Dendritic cell treated with granulocyte-macrophage colony-stimulating factor and Interleukin-4, amounts not matched to agents 40 ng/mL and 50 ng/mL, for 4 days (primary cell): ENCODE measurements around the gene RTN4R.
"Not testable (repeated sequence)": the region's sequence is repeated elsewhere in the genome, so short reads cannot be mapped to it uniquely, and the experiment has no call there.

Source experiments
- H3K27ac Mint-ChIP-seq: one replicate; pipeline ENCODE4 v1.8.0; 2022; ENCODE audit warnings: mild to moderate bottlenecking, mixed read lengths
- H3K27me3 Mint-ChIP-seq: one replicate; pipeline ENCODE4 v1.8.0; 2022; ENCODE audit warnings: mild to moderate bottlenecking, mixed read lengths
- H3K36me3 Mint-ChIP-seq: one replicate; pipeline ENCODE4 v1.8.0; 2022; ENCODE audit warnings: low read depth, mixed read lengths
- H3K4me1 Mint-ChIP-seq: one replicate; pipeline ENCODE4 v1.8.0; 2022; ENCODE audit warnings: low read depth, mixed read lengths
- H3K4me3 Mint-ChIP-seq: one replicate; pipeline ENCODE4 v1.8.0; 2022; ENCODE audit warnings: mild to moderate bottlenecking, moderate library complexity, mixed read lengths
- H3K9me3 Mint-ChIP-seq: one replicate; pipeline ENCODE4 v1.8.0; 2022; ENCODE audit warnings: mixed read lengths
- intact Hi-C: fragments of 100-400 bp; cut with micrococcal nuclease; formaldehyde crosslinking; loops from one replicate; pipeline ENCODE4 v1.15.0; 2022

RTN4R gene

DNA sequence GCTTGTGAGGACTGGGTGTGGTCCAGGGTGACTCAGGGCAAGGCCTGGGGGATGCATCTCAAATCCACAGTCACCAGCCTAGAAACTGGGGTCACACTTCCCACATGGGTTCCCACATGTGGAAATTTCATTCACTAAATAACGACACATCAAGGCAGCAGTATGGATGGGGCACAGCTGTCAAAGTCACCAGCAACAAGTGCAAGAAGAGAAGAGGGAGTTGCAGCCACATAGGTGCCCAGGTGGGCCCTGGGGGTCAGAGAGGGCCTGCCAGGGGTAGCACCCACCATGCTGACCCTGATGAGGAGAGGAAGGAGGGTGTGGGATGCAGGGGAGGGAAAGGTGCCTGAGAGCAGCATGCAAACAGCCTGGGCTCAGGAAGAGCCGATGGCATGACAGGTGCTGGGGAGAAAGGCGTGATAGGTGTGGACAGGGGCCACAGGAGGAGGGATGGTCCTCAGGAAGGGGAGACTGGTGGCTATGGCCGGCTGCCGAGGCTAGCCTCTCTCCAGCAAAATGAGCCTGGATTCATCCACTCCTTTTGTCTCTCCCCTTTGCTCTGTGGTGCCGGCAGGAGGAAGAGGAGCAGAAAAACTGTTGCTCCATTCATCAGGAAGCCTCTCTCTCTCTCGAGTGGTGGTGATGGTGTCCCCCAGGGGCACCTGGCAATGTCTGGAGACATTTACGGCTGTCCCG is 29.4 kb upstream of the RTN4R start:
- H3K27ac Mint-ChIP-seq: no peak overlapping the region
- H3K9me3 Mint-ChIP-seq: no peaks in the 10 kb centered on the region
- peaks cover 43% of the 10 kb centered on the region for H3K27me3 Mint-ChIP-seq
- H3K4me3 Mint-ChIP-seq: no peak overlapping the region
- no peaks in the 10 kb centered on the region for H3K4me1 Mint-ChIP-seq
- no peaks in the 10 kb centered on the region for H3K36me3 Mint-ChIP-seq
- intact Hi-C loops: no loop called here

DNA sequence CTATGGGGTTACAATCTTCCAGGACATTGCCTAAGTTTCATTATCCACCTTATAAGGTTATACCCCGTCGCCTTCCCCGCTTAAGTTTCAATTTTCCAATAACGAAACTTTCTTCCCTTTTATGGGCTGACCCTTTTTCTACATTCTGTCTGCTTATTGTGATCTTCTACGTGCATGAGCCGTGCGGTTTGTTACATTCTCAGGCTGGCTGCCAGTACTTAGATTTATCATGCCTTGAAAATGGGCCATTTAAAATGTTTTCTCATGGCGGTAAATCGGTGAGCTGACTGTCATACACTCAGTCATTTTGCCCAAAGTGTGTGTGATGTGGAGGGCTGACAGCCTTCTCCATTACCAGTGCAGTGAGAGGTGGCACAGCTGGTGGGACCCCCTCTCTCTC is 28.5 kb upstream of the RTN4R start:
- no peak overlapping the region for H3K27ac Mint-ChIP-seq
- H3K36me3 Mint-ChIP-seq: no peaks in the 10 kb centered on the region
- H3K4me3 Mint-ChIP-seq: no peak overlapping the region
- peaks cover 37% of the 10 kb centered on the region for H3K27me3 Mint-ChIP-seq
- intact Hi-C loops: no loop called here
- no peaks in the 10 kb centered on the region for H3K9me3 Mint-ChIP-seq
- no peaks in the 10 kb centered on the region for H3K4me1 Mint-ChIP-seq

DNA sequence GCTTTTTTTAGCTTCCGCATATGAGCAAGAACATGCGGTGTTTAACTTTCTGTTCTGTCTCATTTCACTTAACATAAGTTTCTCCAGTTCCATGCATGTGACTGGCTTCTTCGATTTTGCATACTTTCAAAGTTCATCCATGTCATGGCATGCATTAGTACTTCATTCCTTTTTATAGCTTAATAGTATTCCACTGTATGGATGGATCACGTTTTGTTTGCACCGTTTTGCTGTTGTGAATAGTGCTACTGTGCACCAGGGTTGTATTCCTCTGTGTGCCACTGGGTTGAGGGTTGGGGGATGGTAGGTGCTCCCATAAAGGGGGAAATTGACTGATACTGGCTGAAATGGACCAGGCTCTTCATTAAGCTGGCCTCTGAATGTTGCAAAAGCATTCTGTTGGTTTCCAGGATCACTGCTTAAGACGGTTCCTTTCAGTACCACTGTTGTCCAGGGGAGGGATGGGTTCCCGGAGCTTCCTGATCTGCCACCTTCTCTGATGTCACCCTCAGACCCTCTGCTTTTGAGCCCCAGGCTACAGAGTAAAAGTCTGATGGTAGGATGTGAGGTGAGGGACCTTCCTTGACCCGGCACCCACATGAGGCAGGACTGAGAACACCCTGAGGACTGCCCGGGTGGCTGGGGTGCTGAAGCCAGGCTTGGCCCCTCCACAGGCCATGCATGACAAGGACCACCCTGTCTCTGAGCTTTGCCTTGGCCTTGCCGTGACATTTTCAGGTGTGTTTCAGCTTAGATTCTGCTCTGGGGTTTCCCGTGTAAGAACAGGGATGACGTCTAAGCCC is 27.3 kb upstream of the RTN4R start:
- H3K27ac Mint-ChIP-seq: no peak overlapping the region
- intact Hi-C loops: no loop called here
- H3K36me3 Mint-ChIP-seq: no peaks in the 10 kb centered on the region
- H3K27me3 Mint-ChIP-seq: peaks cover 25% of the 10 kb centered on the region
- no peaks in the 10 kb centered on the region for H3K4me1 Mint-ChIP-seq
- no peak overlapping the region for H3K4me3 Mint-ChIP-seq
- no peaks in the 10 kb centered on the region for H3K9me3 Mint-ChIP-seq

DNA sequence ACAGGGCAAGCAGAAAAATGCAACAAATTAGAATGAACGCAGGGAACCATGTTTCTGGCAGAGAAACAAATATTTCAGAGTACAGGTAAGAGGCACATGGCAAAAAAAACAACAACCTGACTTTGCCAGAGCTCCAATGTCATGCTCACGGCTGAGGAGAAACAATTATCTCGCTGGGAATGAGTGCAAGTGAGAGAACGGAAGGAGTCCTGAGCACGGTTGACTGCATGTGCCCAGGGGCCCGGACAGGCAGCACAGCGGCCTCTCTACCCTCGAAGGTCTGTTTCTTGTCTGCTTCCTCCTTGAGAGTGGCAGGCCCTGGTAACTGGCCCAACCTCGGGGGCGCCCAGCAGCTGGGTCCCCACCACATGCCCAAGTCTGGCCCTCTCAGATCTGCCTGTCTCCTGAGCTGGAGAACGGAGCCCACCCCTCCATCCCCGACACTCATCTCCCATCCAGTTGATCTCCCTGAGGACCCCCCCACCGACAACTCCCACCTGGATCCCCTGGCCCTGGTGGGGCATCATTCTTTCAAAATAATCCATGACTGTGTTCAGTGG is 24.6 kb upstream of the RTN4R start:
- H3K9me3 Mint-ChIP-seq: no peaks in the 10 kb centered on the region
- intact Hi-C loops: no loop called here
- H3K27me3 Mint-ChIP-seq: peaks cover 10% of the 10 kb centered on the region
- no peaks in the 10 kb centered on the region for H3K36me3 Mint-ChIP-seq
- no peaks in the 10 kb centered on the region for H3K4me1 Mint-ChIP-seq
- no peak overlapping the region for H3K27ac Mint-ChIP-seq
- H3K4me3 Mint-ChIP-seq: no peak overlapping the region

DNA sequence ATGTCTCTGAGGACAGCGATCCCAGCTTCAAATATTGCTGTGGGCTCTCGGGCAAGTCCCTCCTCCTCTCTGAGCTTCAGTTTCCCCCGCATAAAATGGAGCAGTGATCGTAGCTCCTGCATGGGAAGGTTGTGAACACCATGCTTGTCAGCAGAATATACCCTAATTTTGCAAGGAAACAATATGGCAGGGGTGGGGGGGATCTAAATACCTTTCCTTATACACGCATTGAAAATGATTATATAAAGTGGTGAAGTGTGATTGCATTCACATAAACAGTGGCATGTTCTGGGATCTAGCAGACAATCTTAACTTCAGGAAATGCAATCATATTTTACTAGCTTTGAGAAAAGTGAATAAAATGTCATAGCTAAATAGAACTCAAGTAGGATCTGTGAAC is 24.0 kb upstream of the RTN4R start:
- Mint-ChIP-seq H3K4me1 (no peaks in the 10 kb centered on the region), H3K27me3 (peaks cover 5% of the 10 kb centered on the region), H3K4me3 (no peak overlapping the region), H3K36me3 (no peaks in the 10 kb centered on the region), H3K9me3 (no peaks in the 10 kb centered on the region), H3K27ac (no peak overlapping the region)
- intact Hi-C loops: no loop called here

DNA sequence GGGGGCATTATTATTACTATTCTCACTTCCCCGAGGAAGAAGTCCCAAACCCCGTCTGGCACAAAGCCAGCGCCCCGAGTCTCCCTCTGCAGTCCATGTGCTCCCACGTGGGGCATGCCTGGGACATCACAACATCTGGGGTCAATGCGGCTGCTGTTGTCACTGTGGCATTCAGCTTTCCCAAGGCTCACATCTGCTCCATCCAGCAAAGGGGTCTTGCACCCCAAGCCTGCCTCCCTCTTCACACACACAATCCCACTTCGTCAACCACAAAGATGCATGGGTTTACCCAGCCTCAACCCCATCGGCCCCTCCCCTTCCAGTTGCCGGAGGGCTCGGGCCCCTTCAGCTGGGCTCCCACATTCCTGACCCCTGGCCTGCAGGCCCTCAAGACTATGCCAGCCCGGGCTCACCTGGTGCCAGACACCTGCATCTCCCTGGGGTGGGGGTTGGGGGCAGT is 23.5 kb upstream of the RTN4R start:
- intact Hi-C loops: no loop called here
- no peaks in the 10 kb centered on the region for H3K9me3 Mint-ChIP-seq
- H3K27ac Mint-ChIP-seq: no peak overlapping the region

DNA sequence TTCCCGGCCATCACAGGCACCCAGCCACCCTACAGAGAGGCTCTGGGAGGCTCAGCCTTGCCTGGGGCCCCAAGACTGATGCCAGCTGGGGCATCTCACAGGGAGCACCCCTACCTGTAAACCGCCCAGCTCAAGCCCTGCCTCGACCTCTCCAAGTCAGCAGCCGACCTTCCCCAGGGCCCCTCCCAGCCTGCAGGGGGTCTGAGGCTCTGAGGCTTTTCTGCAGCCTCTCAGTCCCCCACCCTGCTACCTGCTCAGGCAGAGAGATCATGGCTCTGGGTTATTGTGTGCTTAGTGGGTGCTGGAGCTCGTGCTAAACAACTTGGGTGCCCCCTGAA is 23.1 kb upstream of the RTN4R start:
- Mint-ChIP-seq H3K36me3 (no peaks in the 10 kb centered on the region), H3K27ac (no peak overlapping the region), H3K27me3 (no peaks in the 10 kb centered on the region), H3K4me3 (no peak overlapping the region), H3K9me3 (no peaks in the 10 kb centered on the region), H3K4me1 (no peaks in the 10 kb centered on the region)
- intact Hi-C loops: no loop called here

More for the DNA sequence above, 23.5 kb upstream of the RTN4R start:
- Mint-ChIP-seq H3K36me3 (no peaks in the 10 kb centered on the region), H3K27me3 (peaks cover under 1% of the 10 kb centered on the region), H3K4me3 (no peak overlapping the region), H3K4me1 (no peaks in the 10 kb centered on the region)

DNA sequence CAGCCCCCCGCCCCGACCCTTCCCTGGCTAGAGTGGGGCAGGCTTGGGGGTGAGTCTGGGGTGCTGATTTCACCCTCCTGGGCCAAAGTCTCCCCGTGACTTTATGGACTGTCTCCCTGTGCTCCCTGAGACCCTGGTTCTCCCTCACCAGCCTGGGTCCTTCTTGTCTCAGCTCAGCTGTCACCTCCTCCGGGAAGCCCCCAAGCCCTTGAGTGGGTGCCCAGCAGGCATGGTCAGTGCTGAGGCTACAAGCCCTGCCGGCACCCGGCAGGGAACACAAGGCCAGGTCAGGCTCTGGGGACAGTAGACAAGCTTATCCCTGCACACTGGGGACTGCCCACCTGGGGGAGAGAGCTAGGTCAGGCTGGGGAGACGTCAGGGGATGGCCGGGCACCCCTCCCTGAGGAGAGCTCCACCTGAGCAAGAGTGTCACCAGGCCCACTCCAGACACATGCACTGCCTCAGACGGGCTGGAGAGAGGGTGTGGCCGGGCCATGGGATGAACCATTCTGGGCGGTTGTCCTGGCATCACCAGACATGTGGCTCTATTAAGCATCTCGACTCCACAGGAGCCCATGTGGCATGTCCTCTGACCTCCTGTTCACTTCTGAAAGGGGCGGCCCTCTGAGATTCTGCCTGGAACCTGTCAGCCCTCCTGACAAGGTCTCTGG is 22.6 kb upstream of the RTN4R start:
- no peaks in the 10 kb centered on the region for H3K9me3 Mint-ChIP-seq
- H3K27ac Mint-ChIP-seq: no peak overlapping the region
- no peaks in the 10 kb centered on the region for H3K4me1 Mint-ChIP-seq
- H3K27me3 Mint-ChIP-seq: no peaks in the 10 kb centered on the region
- intact Hi-C loops: no loop called here
- no peak overlapping the region for H3K4me3 Mint-ChIP-seq
- no peaks in the 10 kb centered on the region for H3K36me3 Mint-ChIP-seq

DNA sequence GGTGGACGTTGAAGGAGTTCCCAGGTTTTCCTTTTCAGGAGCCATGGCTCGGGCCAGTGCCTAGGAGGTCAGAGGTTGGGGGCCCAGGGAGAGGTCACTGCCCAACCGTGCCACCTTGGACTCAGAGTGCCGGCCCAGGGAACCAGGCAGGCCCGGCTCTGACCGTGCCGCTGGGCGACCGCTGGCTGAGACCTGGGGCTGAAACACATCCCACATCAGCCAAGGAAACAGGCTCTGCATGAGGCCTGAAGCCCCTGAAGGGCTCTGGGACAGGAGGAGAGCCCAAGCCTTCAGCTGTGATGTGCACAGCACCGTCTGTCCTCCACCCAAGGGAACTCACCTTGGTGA is 21.9 kb upstream of the RTN4R start:
- H3K4me1 Mint-ChIP-seq: no peaks in the 10 kb centered on the region
- no peak overlapping the region for H3K4me3 Mint-ChIP-seq
- H3K27ac Mint-ChIP-seq: no peak overlapping the region
- H3K9me3 Mint-ChIP-seq: no peaks in the 10 kb centered on the region
- intact Hi-C loops: no loop called here
- no peaks in the 10 kb centered on the region for H3K36me3 Mint-ChIP-seq
- no peaks in the 10 kb centered on the region for H3K27me3 Mint-ChIP-seq

DNA sequence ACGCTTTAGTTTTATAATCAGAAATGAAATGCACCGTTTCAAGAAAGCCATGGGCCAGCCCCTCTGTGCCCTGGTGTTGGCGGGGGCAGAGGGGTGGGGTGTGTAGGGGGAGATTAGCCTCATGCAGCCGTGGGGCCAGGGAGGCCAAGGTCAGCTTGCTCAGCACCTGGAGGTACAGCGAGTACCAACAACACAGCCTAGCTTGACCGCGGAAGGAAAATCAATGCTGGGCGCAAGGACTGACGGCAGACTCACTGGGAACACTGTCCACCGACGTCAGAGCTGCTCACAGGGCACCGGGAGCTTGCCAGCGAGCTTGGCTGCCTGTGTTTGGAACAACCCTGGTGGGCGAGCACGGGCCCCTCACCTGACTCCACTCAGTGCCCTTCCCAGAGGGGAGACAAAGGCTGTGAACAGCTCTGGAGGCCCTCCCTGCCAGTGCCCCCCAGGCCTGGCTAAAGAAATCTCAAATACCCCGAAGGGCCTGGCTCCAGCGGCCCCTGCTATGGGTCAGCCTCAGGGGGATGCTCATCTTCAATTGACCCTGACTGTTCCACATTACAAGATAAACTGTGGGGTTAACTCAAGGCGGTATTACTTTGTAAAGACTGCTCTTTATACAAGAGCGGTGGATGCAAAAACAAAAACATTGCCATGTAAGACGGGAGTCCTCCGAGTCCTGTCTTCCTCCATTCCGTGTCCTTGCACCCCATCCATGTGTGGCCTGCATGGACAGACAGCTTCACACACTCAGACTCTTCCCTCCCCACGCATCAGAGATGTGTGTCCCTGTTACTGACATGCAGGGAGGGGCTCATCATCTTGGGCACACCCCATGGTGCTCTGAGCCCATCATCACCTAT is 21.3 kb upstream of the RTN4R start:
- H3K36me3 Mint-ChIP-seq, H3K4me3 Mint-ChIP-seq, H3K9me3 Mint-ChIP-seq, H3K4me1 Mint-ChIP-seq, intact Hi-C loops, H3K27ac Mint-ChIP-seq, H3K27me3 Mint-ChIP-seq: not testable (repeated sequence)

DNA sequence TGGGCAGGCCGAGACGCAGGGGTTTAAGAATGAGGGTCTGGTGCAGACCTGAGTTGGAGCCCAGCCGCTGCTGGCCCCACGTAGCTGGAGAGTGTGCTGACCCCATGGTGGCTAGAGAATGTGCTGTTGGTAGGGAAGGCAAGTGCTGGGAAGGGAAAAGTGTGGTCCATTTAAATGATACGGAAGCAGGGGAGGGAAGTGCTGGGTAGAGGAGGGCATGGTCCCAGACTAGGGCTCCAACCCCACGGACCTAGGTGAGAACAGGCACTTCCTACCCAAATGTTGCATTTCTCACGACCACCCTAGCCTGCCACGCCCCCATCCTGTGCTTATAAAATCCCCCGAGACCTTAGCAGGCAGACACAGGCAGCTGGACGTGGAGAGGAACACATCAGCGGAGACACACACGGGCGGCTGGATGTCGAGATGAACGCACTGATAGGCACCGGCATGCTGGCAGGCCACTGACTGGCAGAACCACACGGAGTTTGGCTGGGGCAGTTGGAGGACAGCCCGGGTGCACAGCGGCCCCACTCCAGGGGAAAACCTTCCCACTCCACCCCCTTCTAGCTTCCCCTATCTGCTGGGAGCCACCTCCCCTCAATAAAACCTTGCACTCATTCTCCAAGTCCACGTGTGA is 18.8 kb upstream of the RTN4R start:
- H3K4me1 Mint-ChIP-seq, H3K27me3 Mint-ChIP-seq, H3K27ac Mint-ChIP-seq, H3K9me3 Mint-ChIP-seq, H3K36me3 Mint-ChIP-seq, intact Hi-C loops, H3K4me3 Mint-ChIP-seq: not testable (repeated sequence)

DNA sequence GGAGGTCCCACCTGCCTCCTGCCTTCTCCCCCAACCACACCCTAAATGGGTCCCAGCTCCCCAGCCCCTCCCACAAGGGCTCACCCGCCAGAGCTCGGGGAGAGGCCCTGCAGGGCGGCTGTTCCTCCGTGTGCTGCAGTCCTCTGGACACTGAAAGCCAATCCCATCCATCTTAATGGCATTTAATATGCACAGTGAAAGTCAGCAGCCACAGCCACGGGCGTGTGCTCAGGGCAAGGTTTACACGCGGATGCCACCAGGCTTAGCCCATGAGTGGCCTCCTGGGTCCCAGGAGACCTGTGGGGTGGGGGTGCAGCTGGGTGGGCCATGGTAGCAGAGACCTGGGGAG is 18.2 kb upstream of the RTN4R start:
- H3K4me3 Mint-ChIP-seq, H3K27me3 Mint-ChIP-seq, H3K36me3 Mint-ChIP-seq, H3K27ac Mint-ChIP-seq, H3K9me3 Mint-ChIP-seq, H3K4me1 Mint-ChIP-seq, intact Hi-C loops: not testable (repeated sequence)

DNA sequence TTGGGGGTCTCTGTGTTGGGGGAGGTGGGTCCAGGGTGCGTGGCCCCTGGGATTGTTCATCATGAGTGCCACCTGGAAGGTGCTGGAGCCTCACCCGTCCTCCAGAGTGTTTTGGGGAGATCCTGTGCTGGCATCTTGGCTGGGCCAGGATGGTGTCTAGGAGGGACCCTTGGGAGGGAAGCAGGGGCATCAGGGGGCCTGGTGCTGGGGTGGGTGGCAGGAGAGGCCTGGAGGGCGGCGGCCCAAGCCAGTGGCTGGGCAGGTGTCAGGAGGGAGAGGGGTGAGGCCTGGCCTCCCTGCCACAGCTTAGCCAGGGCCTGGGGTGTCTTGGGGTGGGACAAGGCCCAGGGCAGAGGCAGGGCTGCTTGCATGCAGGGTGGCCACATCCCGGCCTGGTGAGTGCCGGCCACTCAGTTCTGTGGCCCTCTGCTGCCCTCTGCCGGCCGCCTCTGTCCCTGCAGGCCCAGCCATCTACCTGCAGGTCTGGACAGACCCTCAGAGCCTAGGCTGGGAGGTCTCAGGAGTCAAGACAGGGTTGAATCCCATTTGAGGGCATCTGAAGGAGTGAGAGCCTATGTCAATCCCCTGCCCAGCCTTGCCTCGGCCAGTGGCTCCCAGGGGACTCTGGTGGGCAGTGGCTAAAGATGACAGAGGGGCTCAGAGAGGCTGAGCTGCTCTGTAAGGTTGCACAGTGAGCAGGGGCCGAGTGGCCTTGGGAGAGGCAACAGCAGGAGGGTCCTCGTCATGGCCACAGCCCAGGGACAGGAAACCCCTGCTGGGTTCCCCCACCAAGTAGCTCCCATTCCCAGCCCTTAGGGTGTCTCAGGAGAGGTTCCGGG is 17.6 kb upstream of the RTN4R start:
- H3K4me3 Mint-ChIP-seq, intact Hi-C loops, H3K27ac Mint-ChIP-seq, H3K4me1 Mint-ChIP-seq, H3K9me3 Mint-ChIP-seq, H3K36me3 Mint-ChIP-seq, H3K27me3 Mint-ChIP-seq: not testable (repeated sequence)
